HUDEP-2 (cell line): ENCODE results near the gene THSD7A.

Experiments used
- DNase-seq, 76 experiments: peaks; one replicate each; lab custom pipeline; 2025; ENCODE audit not compliant: unreplicated experiment in 76 of 76; lab: John Stamatoyannopoulos, UW

The THSD7A gene

DNA sequence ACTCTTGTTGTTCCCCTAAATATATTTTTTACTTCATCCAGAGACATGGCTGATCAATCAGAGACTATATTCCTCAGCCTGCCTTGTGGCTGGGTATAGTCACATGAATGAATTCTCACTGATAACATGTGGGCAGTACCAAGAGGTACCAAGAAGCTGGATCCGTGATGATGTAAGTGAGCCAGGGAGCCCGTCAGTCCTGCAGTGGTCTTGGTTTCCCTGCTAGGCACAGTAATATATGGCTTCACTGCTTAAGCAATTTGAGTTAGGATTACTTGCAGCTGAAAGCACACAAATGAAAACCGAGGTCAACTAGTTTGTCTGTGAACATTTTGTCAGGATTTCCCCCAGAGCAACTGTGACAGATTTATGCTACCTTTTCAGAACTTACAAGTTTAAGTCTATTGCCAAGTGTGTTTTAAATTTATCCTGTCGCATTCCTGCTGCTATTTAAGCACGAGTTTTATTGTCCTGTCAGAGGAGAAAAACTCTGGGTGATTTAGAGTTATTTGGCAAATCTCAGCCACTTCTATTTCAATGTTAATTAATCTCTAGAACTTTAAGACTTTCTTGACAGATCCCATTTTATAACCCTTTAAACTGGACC, 476.5 kb downstream of the THSD7A start:
- DNase-seq: no peak

DNA sequence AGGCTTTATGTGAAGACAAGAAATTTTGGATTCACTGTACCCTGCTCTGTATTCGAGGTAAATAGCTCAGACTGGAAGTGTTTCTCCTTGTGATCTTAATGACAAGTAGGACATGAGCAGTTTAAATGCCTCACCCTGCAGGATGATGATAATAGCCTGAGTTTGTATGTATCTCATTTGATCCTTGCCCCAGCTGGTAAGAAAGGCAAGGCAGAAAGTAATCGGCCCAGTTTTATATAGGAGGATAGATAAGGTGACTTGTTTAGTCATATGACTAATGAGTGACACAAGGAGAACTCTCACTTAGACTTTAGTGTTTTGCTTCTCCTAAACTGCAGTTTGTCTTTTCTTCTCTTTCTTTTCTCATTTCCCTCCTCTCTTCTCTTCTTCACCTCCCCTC, 485.7 kb downstream of the THSD7A start:
- DNase-seq: peak in 6 of 76 experiments; percentile 2 to 21 (median 10)

DNA sequence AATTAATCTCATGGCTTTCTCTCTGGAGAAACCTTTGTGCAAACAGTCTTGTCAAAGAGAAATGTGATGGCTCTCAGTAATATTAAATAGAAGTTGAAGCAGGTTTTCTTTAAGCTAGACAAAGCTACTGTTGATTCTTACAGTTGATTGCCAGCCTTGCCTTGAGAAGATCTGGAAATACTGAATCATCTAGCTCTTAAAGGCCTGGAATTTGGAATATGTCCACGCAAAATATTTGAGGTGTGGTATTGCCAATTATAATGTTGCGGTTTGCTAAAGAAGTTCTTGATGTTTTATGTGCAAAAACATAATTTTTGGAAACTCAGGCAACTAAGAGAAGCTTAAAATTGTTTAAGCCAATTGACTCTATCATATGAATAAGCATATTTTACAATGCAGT, 486.4 kb downstream of the THSD7A start:
- DNase-seq: no peak

DNA sequence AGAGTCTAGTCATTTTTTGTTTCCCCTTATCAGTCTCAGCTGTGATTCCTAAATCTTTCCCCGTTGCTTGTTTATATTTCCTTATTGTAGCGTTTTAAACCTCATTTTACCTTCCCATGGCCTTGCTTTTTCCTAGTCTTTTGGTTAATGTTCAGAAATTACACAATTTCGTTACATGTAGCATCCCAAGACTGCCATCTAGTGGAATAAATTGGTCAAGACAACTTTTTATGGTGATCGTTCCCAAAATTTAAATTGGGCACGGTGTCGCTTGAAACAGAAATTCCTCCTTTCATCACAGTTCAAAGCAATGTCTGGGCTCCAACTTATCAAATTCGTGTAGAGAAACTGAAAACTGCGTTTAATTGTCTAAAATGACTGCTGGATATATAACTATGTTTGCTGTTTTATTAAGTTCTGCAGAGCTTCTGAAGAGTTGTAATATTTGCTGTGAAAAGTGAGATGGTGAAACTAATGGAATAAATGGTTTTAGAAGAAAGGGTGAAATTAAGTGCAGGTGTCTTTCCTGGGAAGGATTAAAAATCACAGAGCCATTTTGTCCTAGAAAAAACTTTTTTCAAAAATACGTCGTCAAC, 488.1 kb downstream of the THSD7A start:
- peak in 20 of 76 experiments; percentile 2 to 46 (median 23) for DNase-seq

DNA sequence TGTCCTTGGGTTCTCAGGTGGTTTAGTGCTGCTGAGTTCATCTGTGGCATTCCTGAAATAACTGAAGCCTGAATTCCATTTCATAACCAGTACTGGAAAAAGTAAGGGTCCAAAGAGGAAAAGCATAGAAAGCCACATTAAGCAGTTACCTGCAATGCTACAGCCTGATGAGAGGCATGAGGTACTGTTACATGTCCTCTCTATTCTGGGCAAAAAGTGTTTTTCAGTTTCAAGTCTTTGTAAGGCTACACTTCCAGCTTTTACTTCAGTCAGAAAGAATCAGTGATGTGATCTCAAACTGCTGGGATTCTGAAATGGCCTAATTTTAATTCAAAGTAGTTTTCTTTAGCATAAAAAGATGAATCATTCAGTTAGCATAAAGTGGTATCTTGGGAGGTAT, 488.9 kb downstream of the THSD7A start:
- DNase-seq: no peak

DNA sequence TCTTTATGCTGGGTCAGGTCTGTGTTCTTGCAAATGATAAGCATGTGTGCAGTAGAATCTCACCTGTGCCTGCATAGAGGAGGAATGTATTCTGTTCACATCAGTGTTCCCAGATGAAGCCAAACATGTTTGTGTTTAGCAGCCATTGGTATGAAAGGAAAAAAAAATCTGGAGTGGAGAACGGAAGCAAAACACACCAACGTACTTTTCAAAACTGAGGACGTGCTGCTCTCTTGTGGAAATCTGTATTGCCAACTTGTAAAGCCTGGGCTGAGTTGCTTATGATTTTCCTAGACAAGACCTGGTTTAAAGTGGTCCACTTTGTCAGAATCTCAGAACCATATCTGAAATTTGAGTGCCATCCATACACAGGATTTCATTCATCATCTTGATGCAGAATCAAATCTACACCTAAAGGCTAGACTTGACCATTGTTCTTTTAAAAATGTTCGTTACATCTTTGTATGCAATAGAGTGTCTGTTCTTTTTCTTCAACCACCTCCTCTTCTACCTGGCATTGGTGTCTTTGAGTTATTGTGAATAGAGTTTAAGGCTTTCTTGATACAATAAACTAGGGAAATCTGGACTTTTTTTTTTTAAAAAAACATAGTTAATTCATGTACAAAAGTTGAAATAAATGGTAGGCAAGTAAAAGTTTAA, 490.6 kb downstream of the THSD7A start:
- peak in 4 of 76 experiments; percentile 3 to 20 (median 12) for DNase-seq

DNA sequence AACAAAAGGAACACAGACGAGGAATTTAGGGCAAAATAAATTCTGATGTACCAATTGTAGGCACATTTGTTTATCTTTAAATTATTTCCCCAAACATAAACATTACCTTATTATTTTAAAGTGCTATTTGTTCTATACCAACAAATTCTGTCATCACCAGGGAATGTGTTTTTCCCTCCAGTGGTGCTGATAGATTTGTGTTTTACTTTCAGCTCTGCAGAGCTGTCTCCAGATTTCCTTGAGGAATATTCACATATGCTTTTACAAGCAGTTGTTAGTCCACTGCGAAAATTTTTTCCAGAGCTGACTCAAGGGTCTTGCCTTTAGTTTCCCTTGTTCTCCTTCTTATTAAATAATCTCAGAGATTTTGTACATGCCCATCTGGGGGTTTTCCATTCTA, 495.6 kb downstream of the THSD7A start:
- no peak for DNase-seq

DNA sequence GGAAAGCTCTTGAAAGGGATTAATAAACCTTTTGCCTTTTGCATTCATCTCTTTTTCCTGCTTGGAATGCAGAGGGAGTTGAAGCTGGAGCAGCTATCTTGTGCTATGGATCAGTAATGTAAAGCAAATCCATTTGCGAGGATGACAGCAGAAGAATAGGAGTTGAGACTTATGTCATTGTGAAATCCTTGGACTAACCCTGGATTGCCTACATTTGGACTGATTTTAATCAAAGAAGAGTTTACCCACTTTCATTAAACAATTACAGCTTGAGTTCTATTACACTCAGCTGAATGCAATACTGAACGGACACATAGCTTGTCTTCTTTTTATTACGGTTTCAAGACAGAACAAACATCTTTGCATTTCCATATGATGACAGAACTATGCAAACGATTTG, 496.1 kb downstream of the THSD7A start:
- DNase-seq: no peak

DNA sequence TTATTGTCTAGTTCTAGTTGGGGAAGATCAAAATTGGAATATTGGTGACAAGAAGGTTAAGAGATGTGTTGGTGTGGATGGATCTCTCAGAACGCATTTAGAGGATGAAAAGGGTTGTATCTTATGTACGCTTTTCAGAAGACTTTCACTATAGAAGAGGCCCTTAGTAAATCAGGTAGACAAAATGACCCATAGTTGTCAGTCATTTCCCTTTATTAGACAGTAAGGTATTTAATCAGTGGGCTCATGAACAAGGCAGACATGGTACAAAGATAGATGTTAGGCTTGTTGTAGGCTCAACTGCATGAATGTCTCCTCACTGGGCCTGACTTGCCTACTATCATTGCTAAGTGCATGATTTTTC, 499.2 kb downstream of the THSD7A start:
- DNase-seq: no peak

DNA sequence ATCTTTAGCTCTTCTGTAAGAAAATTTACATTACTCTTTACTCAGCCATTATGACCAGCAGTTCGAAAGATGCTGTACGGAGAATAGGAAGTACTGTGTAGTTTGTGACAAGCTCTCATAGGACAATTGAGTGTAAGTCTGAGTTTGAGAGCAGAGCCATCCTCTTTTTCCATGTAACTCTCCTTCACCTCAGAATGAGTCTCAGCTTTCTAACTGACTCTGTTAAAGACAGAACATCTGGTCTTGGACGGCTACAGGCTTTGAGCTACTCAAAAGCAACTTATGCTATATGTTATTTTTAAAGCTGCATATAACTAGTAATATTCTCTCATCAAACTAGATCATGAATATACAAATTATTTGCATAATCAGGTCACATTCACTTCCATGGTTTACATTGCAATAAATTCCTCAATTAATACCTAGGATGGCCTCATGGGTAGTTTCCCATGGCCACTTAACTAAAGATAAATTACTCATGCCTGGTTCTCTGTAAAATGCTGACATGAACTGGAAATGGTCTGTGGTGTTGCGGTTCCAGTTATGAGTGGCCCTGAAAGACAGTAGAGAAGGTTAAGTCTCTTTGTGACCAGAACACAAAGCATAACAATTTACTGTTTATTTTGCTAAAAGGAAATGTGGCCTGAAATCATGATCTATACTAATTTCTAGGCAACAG, 499.7 kb downstream of the THSD7A start:
- no peak for DNase-seq

DNA sequence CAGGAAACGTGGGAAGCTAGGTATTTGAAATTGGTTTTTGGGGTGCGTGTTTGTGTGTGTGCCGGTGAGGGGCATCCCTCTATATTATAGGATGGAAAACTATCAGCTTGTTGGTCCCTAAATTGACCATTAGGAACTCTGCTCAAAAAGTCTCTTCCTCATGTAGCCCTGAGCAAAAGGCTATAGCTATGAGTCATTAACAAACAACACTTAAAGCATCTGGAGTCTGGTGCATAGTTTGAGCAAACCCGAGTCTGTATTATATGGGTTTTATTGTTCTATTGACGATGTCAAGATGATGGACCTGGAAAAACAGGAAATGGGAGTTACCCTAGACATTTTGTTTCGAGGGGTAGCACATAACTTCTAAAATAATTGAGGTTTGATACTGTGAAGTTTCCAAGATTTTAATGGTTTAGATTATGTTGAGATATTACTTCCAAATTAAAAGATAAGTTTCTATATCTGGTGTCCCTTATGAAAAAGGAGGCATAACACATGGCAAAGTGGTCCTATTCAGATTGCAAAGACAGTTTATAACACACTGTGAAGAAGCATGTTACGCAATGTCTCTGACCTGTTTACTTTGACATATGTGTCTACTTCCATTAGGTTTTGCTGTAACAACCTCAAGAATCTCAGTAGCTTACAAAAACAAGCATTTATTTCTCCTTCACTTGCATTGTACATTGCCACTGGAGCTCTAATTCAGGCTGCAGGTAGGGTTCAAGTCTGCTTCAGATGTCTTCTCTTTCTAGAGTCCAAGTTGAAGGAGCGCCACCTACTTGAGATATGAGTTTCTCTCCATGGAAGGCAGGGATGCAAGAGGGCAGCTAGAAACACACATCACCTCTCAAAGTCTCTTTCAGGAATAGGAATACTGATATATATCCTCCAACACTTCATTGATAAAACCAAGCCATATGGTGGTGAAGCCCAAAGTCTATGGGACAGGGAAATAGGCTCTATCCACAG, 500.6 kb downstream of the THSD7A start:
- peak in 1 of 76 experiments; percentile 1 for DNase-seq

DNA sequence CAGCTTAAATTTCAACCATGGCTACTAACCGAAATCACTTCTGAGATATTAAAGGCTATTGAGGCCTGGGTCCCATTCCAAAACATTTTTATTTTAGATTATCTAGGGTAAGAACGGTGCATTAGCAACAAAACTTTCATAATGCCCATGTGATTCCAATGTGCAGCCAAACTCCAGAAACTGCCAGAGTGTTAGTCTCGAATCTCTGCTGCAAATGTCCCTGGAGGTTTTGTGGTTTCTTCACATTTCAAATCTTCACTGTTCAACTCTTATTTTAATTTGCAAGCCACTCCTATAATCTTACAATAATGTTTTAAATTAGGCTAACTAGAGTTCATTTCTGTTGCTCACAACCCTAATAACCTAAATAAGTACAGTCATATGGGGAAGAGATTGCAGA, 501.3 kb downstream of the THSD7A start:
- DNase-seq: no peak

DNA sequence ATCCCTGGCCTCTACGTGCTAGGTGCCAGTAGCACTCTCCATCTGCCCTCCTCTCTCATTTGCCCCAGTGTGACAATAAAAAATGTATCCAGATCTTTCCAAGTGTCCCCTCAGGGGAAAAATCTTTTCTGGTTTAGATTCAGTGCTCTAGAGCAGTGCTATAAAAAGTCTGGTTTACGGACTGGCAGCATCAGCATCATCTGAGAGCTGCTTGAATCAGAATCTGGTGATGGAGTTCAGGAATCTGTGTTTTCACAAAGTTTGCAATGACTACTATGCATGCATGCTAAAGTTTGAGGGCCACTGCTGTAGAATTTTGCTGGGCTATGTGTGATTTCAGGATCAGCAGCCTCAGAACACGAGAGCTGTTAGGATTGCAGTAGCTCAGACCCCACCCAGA, 501.8 kb downstream of the THSD7A start:
- DNase-seq: no peak

DNA sequence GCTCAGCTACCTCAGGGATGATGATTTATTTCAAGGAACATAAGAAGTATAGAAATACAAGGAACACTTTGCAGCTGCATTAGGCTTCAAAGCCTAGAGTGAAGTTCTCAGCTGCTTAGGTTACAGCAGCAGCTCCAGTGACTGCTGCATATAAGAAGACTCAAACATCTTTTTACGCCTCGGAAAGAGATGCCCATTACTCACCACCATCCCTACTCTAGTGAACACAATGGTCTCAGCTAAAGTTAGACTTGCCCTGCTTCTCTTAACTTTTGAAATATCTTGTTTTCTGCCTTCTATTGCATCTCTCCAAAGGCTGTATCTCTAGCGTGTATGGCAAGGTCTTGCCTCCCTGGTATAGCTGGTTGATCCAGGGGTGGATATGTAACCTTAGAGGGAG, 502.4 kb downstream of the THSD7A start:
- DNase-seq: no peak

DNA sequence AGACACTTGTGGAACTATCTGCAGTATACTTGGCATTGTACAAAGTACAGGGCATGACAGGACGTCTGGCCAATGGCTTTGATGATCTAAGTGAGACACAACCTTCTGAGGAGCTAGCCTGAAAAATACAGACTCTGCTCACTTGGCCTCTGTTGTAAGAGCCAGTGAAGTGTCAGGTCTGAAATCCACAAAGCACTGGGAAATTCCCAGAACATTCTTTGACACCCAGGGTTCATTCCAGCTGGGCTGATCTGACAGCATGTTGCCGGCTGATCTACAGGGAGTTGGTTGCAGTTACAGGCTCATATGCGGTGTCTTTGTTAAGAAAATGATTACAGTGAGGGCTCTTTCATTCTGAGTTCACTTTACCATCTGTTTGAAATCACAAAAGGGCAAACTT, 503.7 kb downstream of the THSD7A start:
- DNase-seq: no peak

DNA sequence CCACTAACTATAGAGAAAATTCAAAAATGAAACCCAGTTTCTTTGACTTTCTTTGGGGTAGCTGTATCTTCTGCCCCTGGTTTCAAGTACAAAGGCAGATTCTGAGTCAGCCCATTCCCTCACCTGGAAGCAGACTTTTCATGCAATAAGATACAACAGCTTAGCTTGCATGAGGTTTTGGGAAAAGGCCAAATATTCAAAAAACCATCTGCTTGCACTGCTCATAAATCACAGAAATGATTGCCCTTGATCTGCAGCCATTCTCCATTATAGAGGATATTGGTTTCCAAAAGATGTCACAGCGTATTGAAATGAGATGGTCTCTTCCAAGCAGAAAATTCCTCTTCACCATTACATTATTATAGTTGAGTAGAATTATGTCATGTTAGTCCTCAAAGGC, 504.4 kb downstream of the THSD7A start:
- no peak for DNase-seq
